ENCODE data around the gene MPPED2. TPM values are rescaled to one million over a fixed set of nuclear protein-coding genes. Genes with fewer than 3 reads are reported as not detected.

Gene MPPED2
- total and polyA plus RNA-seq, 2 of the 13 experiments (the other 11 are each of a cell fraction or from before 2014, with no cell fraction given) = not detected

GRCh38 chr11:30619767-30620166 is 33.6 kb upstream of the MPPED2 start:
- Histone ChIP-seq H3K27ac (ENCODE audit: extremely low read length, insufficient read depth, low read length) (no peak overlapping the region), H2AFZ (ENCODE audit: low read length) (no peak overlapping the region), H3K27me3 (ENCODE audit: control insufficient read depth in 1 of 2, insufficient read depth in 2 of 2, low read length in 2 of 2) (no peaks in the 10 kb centered on the region), H3K36me3 (replicated peaks in 1 of 2; ENCODE audit: control insufficient read depth in 1 of 2, insufficient read depth in 2 of 2, low read length in 2 of 2) (no peaks in the 10 kb centered on the region), H3K4me2 (ENCODE audit: low read depth, low read length) (no peak overlapping the region), H4K20me1 (ENCODE audit: insufficient read depth, low read length) (no peaks in the 10 kb centered on the region), H3K79me2 (ENCODE audit: insufficient read depth, low read length) (no peaks in the 10 kb centered on the region), H3K4me1 (ENCODE audit: insufficient read depth, low read length) (no peaks in the 10 kb centered on the region), H3K4me3 (replicated peaks in 1 of 3; ENCODE audit: insufficient read depth in 1 of 3, low read depth in 2 of 3, low read length in 3 of 3) (no peak overlapping the region), H3K9ac (ENCODE audit: insufficient read depth, low read depth, low read length) (no peak overlapping the region), H3K9me3 (ENCODE audit: low read length) (no peaks in the 10 kb centered on the region)
- TF ChIP-seq ZNF354B (CRISPR knock-in tag; IDR thresholded peaks at IDR 0.05) (no peak), ZSCAN29 (CRISPR knock-in tag; conservative IDR thresholded peaks at IDR 0.05) (no peak), ZNF138 (CRISPR knock-in tag; IDR thresholded peaks at IDR 0.05; ENCODE audit: low read depth) (no peak), MLLT10 (CRISPR knock-in tag; IDR thresholded peaks at IDR 0.05) (no peak), ZNF687 (CRISPR knock-in tag; IDR thresholded peaks at IDR 0.05) (no peak), KMT2B (CRISPR knock-in tag; IDR thresholded peaks at IDR 0.05) (no peak)
- TF ChIP-seq, protein P1, sequence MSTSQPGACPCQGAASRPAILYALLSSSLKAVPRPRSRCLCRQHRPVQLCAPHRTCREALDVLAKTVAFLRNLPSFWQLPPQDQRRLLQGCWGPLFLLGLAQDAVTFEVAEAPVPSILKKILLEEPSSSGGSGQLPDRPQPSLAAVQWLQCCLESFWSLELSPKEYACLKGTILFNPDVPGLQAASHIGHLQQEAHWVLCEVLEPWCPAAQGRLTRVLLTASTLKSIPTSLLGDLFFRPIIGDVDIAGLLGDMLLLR (CRISPR knock-in tag; IDR thresholded peaks at IDR 0.05) = no peak
- TF ChIP-seq, protein P2, sequence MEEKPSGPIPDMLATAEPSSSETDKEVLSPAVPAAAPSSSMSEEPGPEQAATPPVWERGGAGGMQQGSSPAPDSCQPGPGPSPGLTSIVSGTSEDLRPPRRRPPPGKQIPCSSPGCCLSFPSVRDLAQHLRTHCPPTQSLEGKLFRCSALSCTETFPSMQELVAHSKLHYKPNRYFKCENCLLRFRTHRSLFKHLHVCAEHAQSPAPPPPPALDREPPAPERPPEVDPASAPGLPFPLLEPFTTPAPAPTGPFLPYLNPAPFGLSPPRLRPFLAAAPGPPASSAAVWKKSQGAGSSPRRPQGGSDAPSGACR (CRISPR knock-in tag; IDR thresholded peaks at IDR 0.05) = no peak
- in situ Hi-C loops (cut with HindIII; ENCODE audit: extremely low pct_ligation_motif_present, low pct_unique_long_range_greater_than_20kb) (no loop called here), intact Hi-C loops (cut with micrococcal nuclease; ENCODE audit: unreplicated experiment) (no loop called here)
- ChIA-PET POLR2A (no interaction called here), CTCF (ENCODE audit: low intra/inter-chr PET ratio, low total read pairs) (no interaction called here)
- FAIRE-seq = no peak
- WGBS (ENCODE audit: low lambda C conversion rate) = 0% methylated on average over 1 of the region's 1 CpG
- DNase-seq (ENCODE audit: low spot score) = no peak
- ATAC-seq = no peak
- BruUV-seq (replicated peaks) = no TSS peak
